PC-3 (cell line): ENCODE results near the gene MPC1.

ENCODE experiments used
- EZH2phosphoT487 ChIP-seq: fragments of 300-600 bp; sonication (generic); IDR thresholded peaks from 2 replicates; pipeline ENCODE4 v1.6.1; 2018; ENCODE audit warnings: mild to moderate bottlenecking, antibody characterized with exemption, low read length, borderline replicate concordance
- TF ChIP-seq, protein P1 (sequence below): fragments of 300-600 bp; sonication (generic); conservative IDR thresholded peaks from 2 replicates; pipeline ENCODE4 v1.5.1; 2017; ENCODE audit warnings: antibody characterized with exemption, low read depth, mild to moderate bottlenecking, low read length

DNA sequence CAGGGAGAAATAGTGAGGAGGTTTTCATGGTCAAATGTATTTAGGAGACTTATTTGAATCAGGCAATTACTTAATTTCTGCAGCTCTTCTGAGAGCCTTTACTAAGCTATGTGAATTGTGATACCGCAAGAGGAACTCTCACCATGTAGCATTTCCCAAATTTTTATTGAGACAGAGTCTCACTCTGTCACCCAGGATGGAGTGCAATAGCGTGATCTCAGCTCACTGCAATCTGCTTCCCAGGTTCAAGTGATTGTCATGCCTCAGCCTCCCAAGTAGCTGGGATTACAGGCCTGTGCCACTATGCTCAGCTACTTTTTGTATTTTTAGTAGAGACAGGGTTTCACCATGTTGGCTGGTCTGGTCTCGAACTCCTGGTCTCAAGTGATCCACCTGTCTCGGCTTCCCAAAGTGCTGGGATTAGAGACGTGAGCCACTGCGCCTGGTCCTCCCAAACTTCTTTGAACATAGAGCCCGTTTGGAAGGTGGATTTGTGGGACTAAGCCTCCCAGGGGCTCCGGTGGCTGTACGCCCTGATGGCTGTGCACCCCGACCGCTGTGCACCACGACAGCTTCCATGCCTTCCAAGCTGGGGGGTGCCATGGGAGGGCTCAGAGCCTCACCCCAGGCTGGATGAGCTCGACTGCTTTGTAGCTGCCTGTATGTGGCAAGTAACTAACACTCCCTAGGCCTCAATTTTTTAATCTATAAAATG lies 5.7 kb upstream of the MPC1 start:
- TF ChIP-seq, protein P1, sequence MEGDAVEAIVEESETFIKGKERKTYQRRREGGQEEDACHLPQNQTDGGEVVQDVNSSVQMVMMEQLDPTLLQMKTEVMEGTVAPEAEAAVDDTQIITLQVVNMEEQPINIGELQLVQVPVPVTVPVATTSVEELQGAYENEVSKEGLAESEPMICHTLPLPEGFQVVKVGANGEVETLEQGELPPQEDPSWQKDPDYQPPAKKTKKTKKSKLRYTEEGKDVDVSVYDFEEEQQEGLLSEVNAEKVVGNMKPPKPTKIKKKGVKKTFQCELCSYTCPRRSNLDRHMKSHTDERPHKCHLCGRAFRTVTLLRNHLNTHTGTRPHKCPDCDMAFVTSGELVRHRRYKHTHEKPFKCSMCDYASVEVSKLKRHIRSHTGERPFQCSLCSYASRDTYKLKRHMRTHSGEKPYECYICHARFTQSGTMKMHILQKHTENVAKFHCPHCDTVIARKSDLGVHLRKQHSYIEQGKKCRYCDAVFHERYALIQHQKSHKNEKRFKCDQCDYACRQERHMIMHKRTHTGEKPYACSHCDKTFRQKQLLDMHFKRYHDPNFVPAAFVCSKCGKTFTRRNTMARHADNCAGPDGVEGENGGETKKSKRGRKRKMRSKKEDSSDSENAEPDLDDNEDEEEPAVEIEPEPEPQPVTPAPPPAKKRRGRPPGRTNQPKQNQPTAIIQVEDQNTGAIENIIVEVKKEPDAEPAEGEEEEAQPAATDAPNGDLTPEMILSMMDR = no peak
- TF ChIP-seq EZH2phosphoT487 = no peak
